Activated CD4-positive, alpha-beta T cell treated with anti-CD3 and anti-CD28 coated beads for 36 hours (primary cell): ENCODE data around the gene RRP15. TPM values are rescaled to one million over a fixed set of nuclear protein-coding genes. Genes with fewer than 3 reads are reported as not detected.

Experiments
- ATAC-seq: fragments of 200-7000 bp; cut with Tn5 transposase; one replicate; pipeline ENCODE4 v1.10.0; 2021; ENCODE audit warnings: mild to moderate bottlenecking, moderate library complexity
- CTCF ChIA-PET: fragments of 350-600 bp; sonication (Branson Sonifier 250); formaldehyde crosslinking; loops from one replicate; lab custom pipeline; 2021; ENCODE audit warnings: antibody characterized with exemption; lab: Charles Lee
- POLR2A ChIA-PET: fragments of 350-600 bp; sonication (Branson Sonifier 250); formaldehyde crosslinking; loops from one replicate; lab custom pipeline; 2021; ENCODE audit warnings: antibody characterized with exemption, inconsistent platforms; lab: Charles Lee
- DNase-seq: peaks from one replicate; pipeline ENCODE4 v3.0.0-alpha.2; 2020
- H3K27ac Mint-ChIP-seq: one replicate; pipeline ENCODE4 v1.8.0; 2021; ENCODE audit warnings: mixed read lengths
- H3K27me3 Mint-ChIP-seq: one replicate; pipeline ENCODE4 v1.8.0; 2021; ENCODE audit warnings: mixed read lengths
- H3K36me3 Mint-ChIP-seq: one replicate; pipeline ENCODE4 v1.8.0; 2021; ENCODE audit warnings: low read depth, mixed read lengths
- H3K4me1 Mint-ChIP-seq: one replicate; pipeline ENCODE4 v1.8.0; 2021; ENCODE audit warnings: mixed read lengths
- H3K4me3 Mint-ChIP-seq: one replicate; pipeline ENCODE4 v1.8.0; 2021; ENCODE audit warnings: mild to moderate bottlenecking, moderate library complexity, mixed read lengths
- H3K9me3 Mint-ChIP-seq: one replicate; pipeline ENCODE4 v1.8.0; 2021; ENCODE audit warnings: low read depth, mixed read lengths
- intact Hi-C, 2 experiments: fragments of 100-400 bp; cut with DNase I in 1 of 2; cut with micrococcal nuclease in 1 of 2; formaldehyde crosslinking; loops; one replicate each; pipeline versions ENCODE4 v1.14.2 to v1.15.1; 2022 to 2024; cut with DNase I, micrococcal nuclease
- total RNA-seq, 2 experiments: library from RNA; stranded (reverse); gene quantifications; one replicate each; pipeline ENCODE4 v1.2.3, GENCODE V29; 2021

Gene RRP15
- total RNA-seq, 2 experiments from 2014 or later, result 23.3 to 30.5 TPM

DNA sequence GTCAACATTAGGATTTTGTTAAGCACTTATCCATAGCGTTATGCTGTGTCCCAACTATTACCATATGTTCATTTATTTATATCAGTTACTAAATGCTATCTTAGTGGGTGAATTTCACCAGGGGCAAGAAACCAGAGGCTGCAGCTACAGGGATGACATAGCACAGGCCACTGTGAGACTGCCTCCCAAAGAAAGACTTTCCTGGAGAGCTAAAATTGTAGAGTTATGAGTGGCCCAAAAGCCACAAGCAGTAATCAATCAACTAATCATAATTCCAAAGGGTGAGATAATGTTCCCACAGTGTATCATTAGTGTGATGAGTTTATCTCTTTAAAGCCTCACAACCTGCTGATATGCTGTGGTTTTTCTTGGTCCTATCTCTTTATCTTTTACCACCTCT is 56.2 kb downstream of the RRP15 start:
- DNase-seq (no peak), ATAC-seq (no peak)
- ChIA-PET POLR2A (no interaction called here), CTCF (interaction anchor here (0.6 to 1.4 kb wide), 2 partner anchors 12 to 178 kb away, joined by 3 read pairs; no protein-coding TSS in a partner anchor)
- intact Hi-C loops, result loop anchor here (10.0 kb wide), 2 partner anchors 833 to 1323 kb away; partner anchors contain the start of gene LYPLAL1 (in 1 of the 2)
- H3K4me1 Mint-ChIP-seq, result peaks cover 5% of the 10 kb centered on the region
- H3K27me3 Mint-ChIP-seq, result peaks cover 17% of the 10 kb centered on the region
- no peak overlapping the region for H3K4me3 Mint-ChIP-seq
- H3K27ac Mint-ChIP-seq, result no peak overlapping the region
- H3K9me3 Mint-ChIP-seq, result no peaks in the 10 kb centered on the region
- H3K36me3 Mint-ChIP-seq, result peaks cover 14% of the 10 kb centered on the region

DNA sequence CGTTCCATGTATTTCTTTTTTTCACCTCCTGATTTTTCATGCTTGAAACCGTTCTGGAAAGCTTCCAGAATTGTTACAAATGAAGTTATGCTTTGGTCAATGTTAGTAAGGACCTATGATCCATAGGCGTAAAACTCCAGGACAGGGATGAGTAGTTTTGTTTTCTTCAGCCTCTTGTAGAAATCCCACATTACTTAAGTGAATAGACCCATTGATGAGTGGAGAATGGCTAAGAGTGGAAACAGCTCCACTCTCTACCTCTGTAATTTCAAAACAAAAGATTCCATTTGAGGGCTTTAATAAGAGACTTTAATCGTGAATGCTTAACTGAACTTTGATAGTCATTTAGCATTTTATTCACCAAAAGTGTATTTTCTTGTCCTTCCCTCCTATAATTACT is 57.0 kb downstream of the RRP15 start:
- H3K27me3 Mint-ChIP-seq, result peaks cover 25% of the 10 kb centered on the region
- no peak overlapping the region for H3K27ac Mint-ChIP-seq
- ChIA-PET POLR2A (no interaction called here), CTCF (no interaction called here)
- no peak overlapping the region for H3K4me3 Mint-ChIP-seq
- H3K4me1 Mint-ChIP-seq, result peaks cover 12% of the 10 kb centered on the region
- H3K36me3 Mint-ChIP-seq, result peaks cover 13% of the 10 kb centered on the region
- intact Hi-C loops, result loop anchor here (10.0 kb wide), 2 partner anchors 833 to 1323 kb away; partner anchors contain the start of gene LYPLAL1 (in 1 of the 2)
- DNase-seq, result no peak
- no peak for ATAC-seq
- H3K9me3 Mint-ChIP-seq, result no peaks in the 10 kb centered on the region

- peak; percentile 44 for DNase-seq
Observed at GRCh38 chr1:218344814-218345672, 60.0 kb downstream of the RRP15 start, which contains the start of gene TGFB2. Gene TGFB2 (plus strand): TSS chr1:218345336. CDS start chr1:218346702, 1,366 bp downstream.

DNA sequence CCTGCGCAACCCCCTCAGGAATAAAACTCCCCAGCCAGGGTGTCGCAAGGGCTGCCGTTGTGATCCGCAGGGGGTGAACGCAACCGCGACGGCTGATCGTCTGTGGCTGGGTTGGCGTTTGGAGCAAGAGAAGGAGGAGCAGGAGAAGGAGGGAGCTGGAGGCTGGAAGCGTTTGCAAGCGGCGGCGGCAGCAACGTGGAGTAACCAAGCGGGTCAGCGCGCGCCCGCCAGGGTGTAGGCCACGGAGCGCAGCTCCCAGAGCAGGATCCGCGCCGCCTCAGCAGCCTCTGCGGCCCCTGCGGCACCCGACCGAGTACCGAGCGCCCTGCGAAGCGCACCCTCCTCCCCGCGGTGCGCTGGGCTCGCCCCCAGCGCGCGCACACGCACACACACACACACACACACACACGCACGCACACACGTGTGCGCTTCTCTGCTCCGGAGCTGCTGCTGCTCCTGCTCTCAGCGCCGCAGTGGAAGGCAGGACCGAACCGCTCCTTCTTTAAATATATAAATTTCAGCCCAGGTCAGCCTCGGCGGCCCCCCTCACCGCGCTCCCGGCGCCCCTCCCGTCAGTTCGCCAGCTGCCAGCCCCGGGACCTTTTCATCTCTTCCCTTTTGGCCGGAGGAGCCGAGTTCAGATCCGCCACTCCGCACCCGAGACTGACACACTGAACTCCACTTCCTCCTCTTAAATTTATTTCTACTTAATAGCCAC is 60.7 kb downstream of the RRP15 start:
- H3K9me3 Mint-ChIP-seq, result no peaks in the 10 kb centered on the region
- intact Hi-C loops, result loop anchor here (5.0 to 10.0 kb wide), 3 partner anchors 826 to 1319 kb away; partner anchors contain the start of gene LYPLAL1 (in 2 of the 2)
- POLR2A ChIA-PET, result interaction anchor here (0.9 kb wide), 1 partner anchor 32 kb away, joined by 3 read pairs; no protein-coding TSS in a partner anchor

More at GRCh38 chr1:218344814-218345672, 60.0 kb downstream of the RRP15 start, which contains the start of gene TGFB2:
- CTCF ChIA-PET, result interaction anchor here (0.8 to 1.1 kb wide), 3 partner anchors 15 to 32 kb away, joined by 3 to 5 read pairs (median 4); no protein-coding TSS in a partner anchor
- Mint-ChIP-seq H3K4me3 (no peak within 1 kb of the TSS), H3K36me3 (peaks cover 13% of the 10 kb centered on the region), H3K9me3 (no peaks in the 10 kb centered on the region), H3K4me1 (peaks cover 18% of the 10 kb centered on the region), H3K27me3 (peaks cover 45% of the 10 kb centered on the region), H3K27ac (no peak within 1 kb of the TSS)
- intact Hi-C loops, result loop anchor here (5.0 to 10.0 kb wide), 3 partner anchors 827 to 1320 kb away; partner anchors contain the start of gene LYPLAL1 (in 2 of the 2)
- ATAC-seq, result peak; percentile 64
- POLR2A ChIA-PET, result interaction anchor here (0.7 to 0.9 kb wide), 2 partner anchors 31 to 83 kb away, joined by 3 read pairs; no protein-coding TSS in a partner anchor

DNA sequence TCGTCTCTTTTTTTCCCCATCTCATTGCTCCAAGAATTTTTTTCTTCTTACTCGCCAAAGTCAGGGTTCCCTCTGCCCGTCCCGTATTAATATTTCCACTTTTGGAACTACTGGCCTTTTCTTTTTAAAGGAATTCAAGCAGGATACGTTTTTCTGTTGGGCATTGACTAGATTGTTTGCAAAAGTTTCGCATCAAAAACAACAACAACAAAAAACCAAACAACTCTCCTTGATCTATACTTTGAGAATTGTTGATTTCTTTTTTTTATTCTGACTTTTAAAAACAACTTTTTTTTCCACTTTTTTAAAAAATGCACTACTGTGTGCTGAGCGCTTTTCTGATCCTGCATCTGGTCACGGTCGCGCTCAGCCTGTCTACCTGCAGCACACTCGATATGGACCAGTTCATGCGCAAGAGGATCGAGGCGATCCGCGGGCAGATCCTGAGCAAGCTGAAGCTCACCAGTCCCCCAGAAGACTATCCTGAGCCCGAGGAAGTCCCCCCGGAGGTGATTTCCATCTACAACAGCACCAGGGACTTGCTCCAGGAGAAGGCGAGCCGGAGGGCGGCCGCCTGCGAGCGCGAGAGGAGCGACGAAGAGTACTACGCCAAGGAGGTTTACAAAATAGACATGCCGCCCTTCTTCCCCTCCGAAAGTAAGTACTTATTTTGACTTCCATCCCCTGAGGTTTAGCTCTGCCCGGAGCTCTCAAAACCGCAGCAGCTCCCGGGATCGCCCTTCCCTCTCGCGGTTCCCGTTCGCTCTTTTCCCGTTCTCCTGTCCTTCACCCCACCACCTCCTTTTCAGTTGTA is 61.5 kb downstream of the RRP15 start:
- peak; percentile 22 for DNase-seq
- intact Hi-C loops, result loop anchor here (5.0 to 10.0 kb wide), 3 partner anchors 826 to 1318 kb away; partner anchors contain the start of gene LYPLAL1 (in 2 of the 2)
- peaks cover 47% of the 10 kb centered on the region for H3K27me3 Mint-ChIP-seq
- peaks cover 28% of the 10 kb centered on the region for H3K4me1 Mint-ChIP-seq
- peaks cover 7% of the 10 kb centered on the region for H3K36me3 Mint-ChIP-seq
- POLR2A ChIA-PET, result no interaction called here
- ATAC-seq, result no peak
- no peak overlapping the region for H3K27ac Mint-ChIP-seq
- no peak overlapping the region for H3K4me3 Mint-ChIP-seq
- CTCF ChIA-PET, result interaction anchor here (2.0 kb wide), 1 partner anchor 16 kb away, joined by 4 read pairs; no protein-coding TSS in a partner anchor
- no peaks in the 10 kb centered on the region for H3K9me3 Mint-ChIP-seq

More for the DNA sequence above, 60.7 kb downstream of the RRP15 start:
- ATAC-seq (peak; percentile 74), DNase-seq (peak; percentile 59)
- H3K4me3 Mint-ChIP-seq, result no peak overlapping the region
- H3K27me3 Mint-ChIP-seq, result peaks cover 48% of the 10 kb centered on the region
- CTCF ChIA-PET, result interaction anchor here (1.1 kb wide), 1 partner anchor 16 kb away, joined by 4 read pairs; no protein-coding TSS in a partner anchor
- H3K36me3 Mint-ChIP-seq, result peaks cover 13% of the 10 kb centered on the region
- peaks cover 21% of the 10 kb centered on the region for H3K4me1 Mint-ChIP-seq
- no peak overlapping the region for H3K27ac Mint-ChIP-seq

DNA sequence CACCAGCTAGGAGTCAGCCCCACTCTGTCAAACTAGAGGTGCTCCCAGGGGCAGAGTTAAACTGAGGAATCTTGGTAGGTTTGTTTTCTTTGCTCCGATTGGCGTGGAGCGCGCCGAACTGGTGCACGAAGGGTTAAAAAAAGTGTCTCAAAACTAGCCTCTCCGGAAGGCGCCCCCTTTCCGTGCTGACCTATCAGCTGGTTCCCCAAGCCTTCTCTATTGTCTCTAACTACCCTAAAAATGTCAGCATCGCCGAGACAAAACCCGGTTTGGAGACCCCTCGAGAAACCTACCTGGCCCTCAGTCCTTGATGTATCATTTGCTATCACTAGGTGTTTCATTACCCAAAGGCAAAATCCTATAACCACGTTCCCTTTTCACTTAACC is 62.2 kb downstream of the RRP15 start:
- DNase-seq (no peak), ATAC-seq (no peak)
- intact Hi-C loops, result loop anchor here (5.0 to 10.0 kb wide), 3 partner anchors 825 to 1317 kb away; partner anchors contain the start of gene LYPLAL1 (in 2 of the 2)
- POLR2A ChIA-PET, result no interaction called here
- H3K4me1 Mint-ChIP-seq, result peaks cover 33% of the 10 kb centered on the region
- H3K27ac Mint-ChIP-seq, result no peak overlapping the region
- CTCF ChIA-PET, result interaction anchor here (2.0 kb wide), 1 partner anchor 17 kb away, joined by 4 read pairs; no protein-coding TSS in a partner anchor
- H3K4me3 Mint-ChIP-seq, result no peak overlapping the region
- peaks cover 47% of the 10 kb centered on the region for H3K27me3 Mint-ChIP-seq
- peaks cover 6% of the 10 kb centered on the region for H3K36me3 Mint-ChIP-seq
- no peaks in the 10 kb centered on the region for H3K9me3 Mint-ChIP-seq

DNA sequence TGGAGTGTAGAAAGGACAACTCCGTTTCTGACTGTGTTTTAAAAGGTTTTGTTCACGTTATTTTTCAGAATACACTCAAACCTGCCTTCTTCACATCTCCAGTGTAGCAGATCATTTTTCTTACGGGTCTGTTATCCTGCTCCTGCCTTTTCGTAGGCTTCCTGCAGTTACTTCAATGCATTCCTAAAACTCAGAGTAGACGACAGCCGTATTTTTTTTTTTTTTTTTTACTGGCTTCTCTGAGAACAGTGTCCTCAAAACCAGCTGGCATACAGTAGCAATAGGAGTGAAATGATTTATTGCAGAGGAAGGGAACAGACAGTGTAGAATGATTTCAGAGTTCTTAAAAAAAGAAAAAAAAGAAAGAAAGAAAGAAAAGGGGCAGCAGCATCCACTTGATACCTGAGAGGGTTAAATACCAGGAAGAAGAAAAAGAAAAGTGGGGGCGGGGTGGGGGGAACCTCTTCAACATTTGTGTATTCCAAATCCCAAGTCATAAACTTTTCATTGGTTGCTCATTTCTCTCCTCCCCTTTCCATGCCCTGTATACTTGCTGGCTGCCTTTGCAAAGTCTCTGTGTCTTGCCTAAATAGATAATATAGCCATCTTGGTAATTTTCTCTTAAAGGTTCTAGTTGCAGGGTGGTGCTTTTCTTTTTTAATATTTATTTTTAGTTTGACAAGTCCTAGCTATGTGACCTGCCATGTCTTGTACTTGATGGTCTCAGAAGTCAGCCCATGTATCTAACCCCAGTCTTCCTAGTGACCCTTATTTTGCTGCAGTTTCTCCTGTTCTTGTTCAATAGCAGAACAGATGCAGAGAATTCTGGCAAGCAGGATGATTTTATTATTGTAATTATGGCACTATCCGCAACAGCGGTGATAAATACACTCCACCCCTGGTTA is 62.9 kb downstream of the RRP15 start:
- intact Hi-C loops, result loop anchor here (5.0 to 10.0 kb wide), 3 partner anchors 824 to 1317 kb away; partner anchors contain the start of gene LYPLAL1 (in 2 of the 2)
- DNase-seq (no peak), ATAC-seq (no peak)
- H3K36me3 Mint-ChIP-seq, result peaks cover 3% of the 10 kb centered on the region
- ChIA-PET CTCF (interaction anchor here (2.0 kb wide), 1 partner anchor 18 kb away, joined by 4 read pairs; no protein-coding TSS in a partner anchor), POLR2A (no interaction called here)
- peaks cover 47% of the 10 kb centered on the region for H3K27me3 Mint-ChIP-seq
- no peak overlapping the region for H3K4me3 Mint-ChIP-seq
- H3K27ac Mint-ChIP-seq, result no peak overlapping the region
- no peaks in the 10 kb centered on the region for H3K9me3 Mint-ChIP-seq
- peaks cover 33% of the 10 kb centered on the region for H3K4me1 Mint-ChIP-seq

- H3K27ac Mint-ChIP-seq, result no peak overlapping the region
- no peak overlapping the region for H3K4me3 Mint-ChIP-seq
- no peak for ATAC-seq
- peaks cover 51% of the 10 kb centered on the region for H3K27me3 Mint-ChIP-seq
- ChIA-PET CTCF (interaction anchor here (1.3 kb wide), 1 partner anchor 10 kb away, joined by 4 read pairs; no protein-coding TSS in a partner anchor), POLR2A (no interaction called here)
- H3K9me3 Mint-ChIP-seq, result no peaks in the 10 kb centered on the region
- H3K36me3 Mint-ChIP-seq, result no peaks in the 10 kb centered on the region
- H3K4me1 Mint-ChIP-seq, result peaks cover 33% of the 10 kb centered on the region
- intact Hi-C loops, result loop anchor here (5.0 to 10.0 kb wide), 3 partner anchors 824 to 1316 kb away; partner anchors contain the start of gene LYPLAL1 (in 2 of the 2)
- DNase-seq, result no peak
Observed at GRCh38 chr1:218348628-218349071, 63.6 kb downstream of the RRP15 start.

- Mint-ChIP-seq H3K27me3 (peaks cover 56% of the 10 kb centered on the region), H3K9me3 (no peaks in the 10 kb centered on the region), H3K4me1 (peaks cover 33% of the 10 kb centered on the region), H3K4me3 (no peak overlapping the region), H3K36me3 (no peaks in the 10 kb centered on the region), H3K27ac (no peak overlapping the region)
- ATAC-seq, result no peak
- CTCF ChIA-PET, result interaction anchor here (1.3 kb wide), 1 partner anchor 10 kb away, joined by 4 read pairs; no protein-coding TSS in a partner anchor
- intact Hi-C loops, result loop anchor here (2.0 to 10.0 kb wide), 5 partner anchors 715 to 1315 kb away; partner anchors contain the start of gene LYPLAL1 (in 2 of the 2)
- DNase-seq, result no peak
- POLR2A ChIA-PET, result no interaction called here
Observed at GRCh38 chr1:218349348-218350034, 64.4 kb downstream of the RRP15 start.
